SH-SY5Y (cell line): ENCODE measurements around the gene TXNRD1.

Experiments
- GATA2 ChIP-seq: IDR thresholded peaks from 2 replicates; pipeline ENCODE4 v1.6.1; 2011; ENCODE audit warnings: mild to moderate bottlenecking, low read depth, low read length
- GATA3 ChIP-seq: IDR thresholded peaks from 2 replicates; pipeline ENCODE4 v1.6.1; 2011; ENCODE audit warnings: low read depth, mild to moderate bottlenecking, low read length, moderate library complexity

- TF ChIP-seq GATA2 (no peak), GATA3 (no peak)
Observed at GRCh38 chr12:104234926-104235499, 19.4 kb downstream of the TXNRD1 start.
